GM23338 (cell line): ENCODE results near the gene PSMB5. TPM values are rescaled to one million over a fixed set of nuclear protein-coding genes. Genes with fewer than 3 reads are reported as not detected.

Experiments
- ATAC-seq: fragments of 200-7000 bp; cut with Tn5 transposase; 3 replicates; pipeline ENCODE4 v1.9.1; 2020
- DNase-seq: peaks from one replicate; pipeline ENCODE4 v3.0.0-alpha.2; 2015; ENCODE audit warnings: low spot score
- H2AFZ ChIP-seq: fragments of 200-600 bp; sonication (generic); 2 replicates; pipeline ENCODE4 v1.8.0; 2016; ENCODE audit warnings: antibody characterized with exemption, mild to moderate bottlenecking, moderate library complexity
- H3F3A ChIP-seq: fragments of 200-600 bp; sonication (generic); replicated peaks from 2 replicates; pipeline ENCODE4 v1.8.0; 2017; ENCODE audit warnings: antibody characterized with exemption, mixed run types, low read depth
- H3K27ac ChIP-seq: fragments of 200-600 bp; sonication (generic); 2 replicates; pipeline ENCODE4 v1.6.1; 2016; ENCODE audit warnings: low read depth
- H3K27me3 ChIP-seq: fragments of 200-600 bp; sonication (generic); 2 replicates; pipeline ENCODE4 v1.8.0; 2016; ENCODE audit warnings: mild to moderate bottlenecking, mixed run types, moderate library complexity; ENCODE audit not compliant: insufficient read depth
- H3K36me3 ChIP-seq: fragments of 200-600 bp; sonication (generic); 2 replicates; pipeline ENCODE4 v1.8.0; 2016; ENCODE audit warnings: mild to moderate bottlenecking; ENCODE audit not compliant: insufficient read depth
- H3K4me1 ChIP-seq: fragments of 200-600 bp; sonication (generic); 2 replicates; pipeline ENCODE4 v1.8.0; 2016; ENCODE audit warnings: mild to moderate bottlenecking, moderate library complexity; ENCODE audit not compliant: insufficient read depth
- H3K4me2 ChIP-seq: fragments of 200-600 bp; sonication (generic); 2 replicates; pipeline ENCODE4 v1.7.1; 2017; ENCODE audit warnings: mixed run types
- H3K4me3 ChIP-seq: fragments of 200-600 bp; sonication (generic); 2 replicates; pipeline ENCODE4 v1.6.1; 2016; ENCODE audit warnings: mixed run types
- H3K79me2 ChIP-seq: fragments of 200-600 bp; sonication (generic); replicated peaks from 2 replicates; pipeline ENCODE4 v1.8.0; 2017; ENCODE audit warnings: mild to moderate bottlenecking; ENCODE audit not compliant: insufficient read depth
- H3K9me2 ChIP-seq: fragments of 200-600 bp; sonication (generic); 2 replicates; pipeline ENCODE4 v1.8.0; 2017; ENCODE audit not compliant: insufficient read depth
- H4K20me1 ChIP-seq: fragments of 200-600 bp; sonication (generic); replicated peaks from 2 replicates; pipeline ENCODE4 v1.8.0; 2017; ENCODE audit warnings: mild to moderate bottlenecking; ENCODE audit not compliant: insufficient read depth
- H3K27ac Mint-ChIP-seq: 2 replicates; pipeline ENCODE4 v1.8.0; 2020; ENCODE audit warnings: inconsistent platforms, mild to moderate bottlenecking, moderate library complexity, mixed read lengths
- H3K27me3 Mint-ChIP-seq: 3 replicates; pipeline ENCODE4 v1.8.0; 2022; ENCODE audit warnings: low read depth, mild to moderate bottlenecking, moderate library complexity, mixed read lengths, inconsistent platforms; ENCODE audit not compliant: insufficient read depth, poor library complexity
- H3K36me3 Mint-ChIP-seq: 3 replicates; pipeline ENCODE4 v1.8.0; 2021; ENCODE audit warnings: low read depth, mild to moderate bottlenecking, inconsistent platforms, moderate library complexity, mixed read lengths
- H3K4me1 Mint-ChIP-seq: 3 replicates; pipeline ENCODE4 v1.8.0; 2020; ENCODE audit warnings: mild to moderate bottlenecking, inconsistent platforms, mixed read lengths
- H3K4me3 Mint-ChIP-seq: 3 replicates; pipeline ENCODE4 v1.8.0; 2021; ENCODE audit warnings: moderate library complexity, mild to moderate bottlenecking, inconsistent platforms, mixed read lengths
- H3K9me3 Mint-ChIP-seq: 3 replicates; pipeline ENCODE4 v1.8.0; 2020; ENCODE audit warnings: moderate library complexity, mild to moderate bottlenecking, inconsistent platforms, mixed read lengths
- CREB1 ChIP-seq: fragments of 250-450 bp; sonication (Bioruptor Pico); IDR thresholded peaks from 2 replicates; pipeline ENCODE4 v1.5.0; 2020; ENCODE audit warnings: low read depth, mild to moderate bottlenecking, moderate library complexity
- EZH2 ChIP-seq: fragments of 200-600 bp; sonication (generic); IDR thresholded peaks from one replicate; pipeline ENCODE4 v1.8.0; 2017; ENCODE audit warnings: antibody characterized with exemption, mild to moderate bottlenecking, low read depth; ENCODE audit not compliant: unreplicated experiment
- EZH2phosphoT487 ChIP-seq: fragments of 200-600 bp; sonication (generic); IDR thresholded peaks from one replicate; pipeline ENCODE4 v1.8.1; 2018; ENCODE audit warnings: antibody characterized with exemption; ENCODE audit not compliant: unreplicated experiment
- JUNB ChIP-seq: IDR thresholded peaks from one replicate; pipeline ENCODE4 v1.6.1; 2016; ENCODE audit warnings: antibody characterized with exemption; ENCODE audit not compliant: unreplicated experiment
- POLR2AphosphoS5 ChIP-seq: IDR thresholded peaks from 2 replicates; pipeline ENCODE4 v1.6.1; 2016; ENCODE audit warnings: antibody characterized with exemption, low read depth
- ZNF114 ChIP-seq: fragments of 250-450 bp; sonication (Bioruptor Pico); IDR thresholded peaks from 2 replicates; pipeline ENCODE4 v1.5.0; 2020; ENCODE audit warnings: mild to moderate bottlenecking, moderate library complexity
- ZNF331 ChIP-seq: fragments of 250-450 bp; sonication (Bioruptor Pico); IDR thresholded peaks from 2 replicates; pipeline ENCODE4 v1.5.0; 2020; ENCODE audit warnings: low read depth, mild to moderate bottlenecking, moderate library complexity
- polyA plus RNA-seq: library from polyadenylated mRNA; unstranded; fragments of >200 nt; fragmentation: Nextera tagmentation; extraction: Ambion mirVana; gene quantifications from 2 replicates; pipeline ENCODE4 v1.2.1, GENCODE V29; 2016
- total RNA-seq: library from RNA; depleted of rRNA; stranded (reverse); fragments of >200 nt; shearing (Covaris generic); gene quantifications from 2 replicates; pipeline ENCODE4 v1.2.3, GENCODE V29; 2014
- TF ChIP-seq, protein P1 (sequence below): IDR thresholded peaks from one replicate; pipeline ENCODE4 v1.6.1; 2018; ENCODE audit warnings: antibody characterized with exemption; ENCODE audit not compliant: unreplicated experiment
- TF ChIP-seq, protein P2 (sequence below), 2 experiments: fragments of 200-600 bp in 1 of 2; sonication (generic) in 1 of 2; conservative IDR thresholded peaks; 2 replicates each; pipeline versions ENCODE4 v1.5.1 to v1.6.1; 2016 to 2017; ENCODE audit warnings: antibody characterized with exemption in 2 of 2, low read depth in 2 of 2, mild to moderate bottlenecking in 2 of 2, moderate library complexity in 1 of 2

Gene PSMB5
- total and polyA plus RNA-seq, 2 experiments from 2014 or later = 265 to 341 TPM

DNA sequence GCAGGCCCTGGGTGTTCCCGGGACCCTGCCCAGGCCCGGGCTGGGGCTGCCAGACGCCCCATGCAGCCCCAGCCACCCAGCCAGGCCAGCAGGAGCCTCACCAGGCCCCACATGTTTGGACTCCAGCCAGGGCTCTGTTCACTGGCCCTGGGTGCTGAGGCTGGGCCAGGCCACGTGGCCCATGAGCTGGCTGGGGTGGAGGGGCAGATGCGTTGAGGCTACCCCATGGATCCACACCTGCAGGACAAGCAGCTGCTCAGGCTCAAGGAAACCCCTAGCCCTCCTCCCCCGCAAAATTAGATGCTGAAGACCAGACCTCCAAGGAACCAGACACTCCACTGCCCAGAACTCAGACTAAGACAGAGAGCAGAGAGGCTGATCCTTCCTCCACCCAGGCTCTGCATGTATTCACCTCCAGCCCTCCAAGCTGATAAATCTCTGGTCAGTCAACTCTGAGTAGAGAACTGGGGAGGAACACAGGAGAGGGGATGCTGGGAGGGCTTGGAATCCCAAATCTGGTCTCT, 21.0 kb upstream of the PSMB5 start (continued):
- no peak for TF ChIP-seq ZNF331 (CRISPR knock-in tag)
- no peak for TF ChIP-seq JUNB
- TF ChIP-seq EZH2phosphoT487 = no peak
- TF ChIP-seq, protein P1, sequence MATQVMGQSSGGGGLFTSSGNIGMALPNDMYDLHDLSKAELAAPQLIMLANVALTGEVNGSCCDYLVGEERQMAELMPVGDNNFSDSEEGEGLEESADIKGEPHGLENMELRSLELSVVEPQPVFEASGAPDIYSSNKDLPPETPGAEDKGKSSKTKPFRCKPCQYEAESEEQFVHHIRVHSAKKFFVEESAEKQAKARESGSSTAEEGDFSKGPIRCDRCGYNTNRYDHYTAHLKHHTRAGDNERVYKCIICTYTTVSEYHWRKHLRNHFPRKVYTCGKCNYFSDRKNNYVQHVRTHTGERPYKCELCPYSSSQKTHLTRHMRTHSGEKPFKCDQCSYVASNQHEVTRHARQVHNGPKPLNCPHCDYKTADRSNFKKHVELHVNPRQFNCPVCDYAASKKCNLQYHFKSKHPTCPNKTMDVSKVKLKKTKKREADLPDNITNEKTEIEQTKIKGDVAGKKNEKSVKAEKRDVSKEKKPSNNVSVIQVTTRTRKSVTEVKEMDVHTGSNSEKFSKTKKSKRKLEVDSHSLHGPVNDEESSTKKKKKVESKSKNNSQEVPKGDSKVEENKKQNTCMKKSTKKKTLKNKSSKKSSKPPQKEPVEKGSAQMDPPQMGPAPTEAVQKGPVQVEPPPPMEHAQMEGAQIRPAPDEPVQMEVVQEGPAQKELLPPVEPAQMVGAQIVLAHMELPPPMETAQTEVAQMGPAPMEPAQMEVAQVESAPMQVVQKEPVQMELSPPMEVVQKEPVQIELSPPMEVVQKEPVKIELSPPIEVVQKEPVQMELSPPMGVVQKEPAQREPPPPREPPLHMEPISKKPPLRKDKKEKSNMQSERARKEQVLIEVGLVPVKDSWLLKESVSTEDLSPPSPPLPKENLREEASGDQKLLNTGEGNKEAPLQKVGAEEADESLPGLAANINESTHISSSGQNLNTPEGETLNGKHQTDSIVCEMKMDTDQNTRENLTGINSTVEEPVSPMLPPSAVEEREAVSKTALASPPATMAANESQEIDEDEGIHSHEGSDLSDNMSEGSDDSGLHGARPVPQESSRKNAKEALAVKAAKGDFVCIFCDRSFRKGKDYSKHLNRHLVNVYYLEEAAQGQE = no peak
- no peak for TF ChIP-seq POLR2AphosphoS5
- TF ChIP-seq, protein P2, sequence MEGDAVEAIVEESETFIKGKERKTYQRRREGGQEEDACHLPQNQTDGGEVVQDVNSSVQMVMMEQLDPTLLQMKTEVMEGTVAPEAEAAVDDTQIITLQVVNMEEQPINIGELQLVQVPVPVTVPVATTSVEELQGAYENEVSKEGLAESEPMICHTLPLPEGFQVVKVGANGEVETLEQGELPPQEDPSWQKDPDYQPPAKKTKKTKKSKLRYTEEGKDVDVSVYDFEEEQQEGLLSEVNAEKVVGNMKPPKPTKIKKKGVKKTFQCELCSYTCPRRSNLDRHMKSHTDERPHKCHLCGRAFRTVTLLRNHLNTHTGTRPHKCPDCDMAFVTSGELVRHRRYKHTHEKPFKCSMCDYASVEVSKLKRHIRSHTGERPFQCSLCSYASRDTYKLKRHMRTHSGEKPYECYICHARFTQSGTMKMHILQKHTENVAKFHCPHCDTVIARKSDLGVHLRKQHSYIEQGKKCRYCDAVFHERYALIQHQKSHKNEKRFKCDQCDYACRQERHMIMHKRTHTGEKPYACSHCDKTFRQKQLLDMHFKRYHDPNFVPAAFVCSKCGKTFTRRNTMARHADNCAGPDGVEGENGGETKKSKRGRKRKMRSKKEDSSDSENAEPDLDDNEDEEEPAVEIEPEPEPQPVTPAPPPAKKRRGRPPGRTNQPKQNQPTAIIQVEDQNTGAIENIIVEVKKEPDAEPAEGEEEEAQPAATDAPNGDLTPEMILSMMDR (conservative IDR thresholded peaks at IDR 0.05; ENCODE audit: low read depth in 2 of 2) = no peak
- TF ChIP-seq CREB1 (CRISPR knock-in tag) = no peak
- TF ChIP-seq EZH2 = no peak
- no peak for TF ChIP-seq ZNF114 (CRISPR knock-in tag)

DNA sequence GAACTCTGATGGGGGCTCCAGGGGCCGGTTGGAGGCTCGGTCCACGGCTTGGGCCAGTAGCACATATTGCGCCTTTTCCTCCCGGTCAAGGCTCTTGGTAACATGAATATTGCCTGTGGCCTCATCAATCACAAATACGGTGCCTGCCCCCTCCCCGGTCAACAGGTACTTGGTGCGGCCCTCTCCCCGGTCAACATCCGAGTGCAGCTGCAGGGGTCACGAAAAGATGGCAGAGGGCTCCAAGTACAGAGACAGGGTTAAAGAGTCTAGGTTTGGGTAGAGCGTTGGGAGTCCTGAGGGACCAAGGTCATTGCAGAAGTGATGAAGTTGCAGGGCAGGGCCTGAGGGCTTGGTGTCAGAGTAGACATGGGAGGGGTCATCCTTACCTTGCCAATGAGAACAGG, 20.4 kb upstream of the PSMB5 start:
- H3K4me1 Mint-ChIP-seq = peaks cover 15% of the 10 kb centered on the region
- H2AFZ ChIP-seq = no peak overlapping the region
- H3K4me1 ChIP-seq = peaks cover 14% of the 10 kb centered on the region; the same call in 1 of the 2 replicates
- H3K4me3 Mint-ChIP-seq = no peak overlapping the region; the same call in 2 of the 3 replicates
- DNase-seq (no peak), ATAC-seq (no peak)
- TF ChIP-seq ZNF331 (CRISPR knock-in tag) = no peak
- no peak overlapping the region for H3K27ac ChIP-seq
- peaks cover 4% of the 10 kb centered on the region; the same call in 1 of the 2 replicates for H4K20me1 ChIP-seq
- H3F3A ChIP-seq = peaks cover 12% of the 10 kb centered on the region
- no peaks in the 10 kb centered on the region for H3K79me2 ChIP-seq
- H3K9me2 ChIP-seq = no peaks in the 10 kb centered on the region
- peaks cover 4% of the 10 kb centered on the region; the same call in 1 of the 2 replicates for H3K27me3 ChIP-seq
- peaks cover 31% of the 10 kb centered on the region for H3K36me3 Mint-ChIP-seq
- H3K4me3 ChIP-seq = no peak overlapping the region
- peaks cover 18% of the 10 kb centered on the region for H3K27me3 Mint-ChIP-seq
- no peak overlapping the region for H3K4me2 ChIP-seq
- H3K27ac Mint-ChIP-seq = no peak overlapping the region
- H3K36me3 ChIP-seq = peaks cover under 1% of the 10 kb centered on the region
- no peaks in the 10 kb centered on the region for H3K9me3 Mint-ChIP-seq
